HepG2 (cell line): ENCODE data around the gene TCEANC2. TPM values are rescaled to one million over a fixed set of nuclear protein-coding genes. Genes with fewer than 3 reads are reported as not detected.

ENCODE experiments used
- ATAC-seq: fragments of 200-7000 bp; cut with Tn5 transposase; 3 replicates; pipeline ENCODE4 v1.9.1; 2020; ENCODE audit warnings: mild to moderate bottlenecking, moderate library complexity
- BruUV-seq: library from RNA; stranded (reverse); fragments of 400-500 nt; replicated peaks from 2 replicates; lab custom pipeline; 2021; lab: Mats Ljungman, UMichigan
- CTCF ChIA-PET: fragments of 300-600 bp; formaldehyde crosslinking; extraction: SDS; loops from one replicate; lab custom pipeline; 2021; ENCODE audit warnings: low total read pairs, inconsistent platforms, low intra/inter-chr PET ratio; lab: Yijun Ruan, JAX
- POLR2A ChIA-PET: fragments of 350-600 bp; sonication (Branson Sonifier 250); formaldehyde crosslinking; loops from one replicate; lab custom pipeline; 2020; ENCODE audit warnings: antibody characterized with exemption, inconsistent platforms; lab: Yijun Ruan, JAX
- DNase-seq: peaks from one replicate; pipeline ENCODE4 v3.0.0-alpha.2; 2015; ENCODE audit warnings: low spot score
- FAIRE-seq: peaks from 3 replicates; lab custom pipeline; 2011; peaks lifted over from hg19 to GRCh38; lab: Jason Lieb, UNC
- H2AFZ ChIP-seq: one replicate; pipeline ENCODE4 v1.6.1; 2011; ENCODE audit warnings: low read length, inconsistent platforms
- H3K27ac ChIP-seq: fragments of 300-600 bp; 3 replicates; pipeline ENCODE4 v1.8.0; 2011; ENCODE audit warnings: mixed run types, mild to moderate bottlenecking, mixed read lengths, low read length, inconsistent platforms; ENCODE audit not compliant: insufficient read depth; ENCODE audit errors: extremely low read length
- H3K27me3 ChIP-seq, 2 experiments: fragments of 200-600 bp in 1 of 2; 2 replicates in 1 of 2; 3 replicates in 1 of 2; pipeline versions ENCODE4 v1.6.0 to v1.8.0; 2011; ENCODE audit warnings: low read length in 2 of 2, mild to moderate bottlenecking in 2 of 2, moderate library complexity in 2 of 2, inconsistent platforms in 1 of 2; ENCODE audit not compliant: insufficient read depth in 2 of 2, control insufficient read depth in 1 of 2
- H3K36me3 ChIP-seq, 2 experiments: fragments of 200-600 bp in 1 of 2; replicated peaks in 1 of 2; 2 replicates in 1 of 2; 3 replicates in 1 of 2; pipeline versions ENCODE4 v1.5.1 to v1.8.0; 2011; ENCODE audit warnings: low read length in 2 of 2, inconsistent platforms in 1 of 2; ENCODE audit not compliant: insufficient read depth in 2 of 2, control insufficient read depth in 1 of 2
- H3K4me1 ChIP-seq: 2 replicates; pipeline ENCODE4 v1.5.1; 2012; ENCODE audit warnings: low read length, inconsistent platforms; ENCODE audit not compliant: insufficient read depth
- H3K4me2 ChIP-seq: 2 replicates; pipeline ENCODE4 v1.6.0; 2011; ENCODE audit warnings: low read depth, low read length, inconsistent platforms
- H3K4me3 ChIP-seq, 3 experiments: fragments of 200-600 bp in 1 of 3; sonication (generic), shearing (Covaris generic) in 1 of 3; replicated peaks in 1 of 3; 2 replicates each; pipeline ENCODE4 v1.5.1; 2011 to 2016; ENCODE audit warnings: low read length in 3 of 3, inconsistent platforms in 2 of 3, low read depth in 2 of 3, mild to moderate bottlenecking in 2 of 3, control low read depth in 1 of 3, mixed read lengths in 1 of 3; ENCODE audit not compliant: insufficient read depth in 1 of 3
- H3K79me2 ChIP-seq: one replicate; pipeline ENCODE4 v1.6.1; 2011; ENCODE audit warnings: low read length, inconsistent platforms; ENCODE audit not compliant: insufficient read depth
- H3K9ac ChIP-seq: 2 replicates; pipeline ENCODE4 v1.6.0; 2011; ENCODE audit warnings: mild to moderate bottlenecking, low read depth, low read length, inconsistent platforms; ENCODE audit not compliant: insufficient read depth
- H3K9me3 ChIP-seq: 2 replicates; pipeline ENCODE4 v1.5.1; 2012; ENCODE audit warnings: mild to moderate bottlenecking, low read length
- H4K20me1 ChIP-seq: 2 replicates; pipeline ENCODE4 v1.6.0; 2011; ENCODE audit warnings: inconsistent platforms, mild to moderate bottlenecking, low read length, moderate library complexity; ENCODE audit not compliant: insufficient read depth
- EEA1 ChIP-seq: sonication (generic); formaldehyde crosslinking; IDR thresholded peaks from 2 replicates; pipeline ENCODE4 v1.5.1; 2020; ENCODE audit warnings: mild to moderate bottlenecking, missing genetic modification reagents, borderline replicate concordance
- MEF2D ChIP-seq: sonication (generic); formaldehyde crosslinking; IDR thresholded peaks from 2 replicates; pipeline ENCODE4 v1.5.1; 2020; ENCODE audit warnings: mild to moderate bottlenecking, missing genetic modification reagents
- POLR2AphosphoS5 ChIP-seq: IDR thresholded peaks from 2 replicates; pipeline ENCODE4 v1.6.1; 2012; ENCODE audit warnings: low read depth, low read length
- ZFP82 ChIP-seq: sonication (generic); formaldehyde crosslinking; IDR thresholded peaks from 2 replicates; pipeline ENCODE4 v1.5.1; 2020; ENCODE audit warnings: mild to moderate bottlenecking, missing genetic modification reagents, borderline replicate concordance
- ZNF501 ChIP-seq: sonication (generic); formaldehyde crosslinking; IDR thresholded peaks from 2 replicates; pipeline ENCODE4 v1.5.1; 2020; ENCODE audit warnings: mild to moderate bottlenecking, moderate library complexity, missing genetic modification reagents
- ZNF563 ChIP-seq: sonication (generic); formaldehyde crosslinking; IDR thresholded peaks from 2 replicates; pipeline ENCODE4 v1.8.0; 2022; ENCODE audit warnings: mild to moderate bottlenecking, moderate library complexity, missing genetic modification reagents
- ZNF672 ChIP-seq: sonication (generic); formaldehyde crosslinking; IDR thresholded peaks from 2 replicates; pipeline ENCODE4 v1.8.1; 2022; ENCODE audit warnings: missing genetic modification reagents
- ZNF737 ChIP-seq: sonication (generic); formaldehyde crosslinking; IDR thresholded peaks from 2 replicates; pipeline ENCODE4 v1.5.0; 2020; ENCODE audit warnings: missing genetic modification reagents, mild to moderate bottlenecking, borderline replicate concordance
- WGBS: methylation state at CpG from one replicate; pipeline ENCODE4 v1.1.6; 2017; ENCODE audit warnings: low lambda C conversion rate; 5-methylcytosine and 5-hydroxymethylcytosine counted together
- in situ Hi-C: cut with HindIII; loops from 2 replicates; pipeline ENCODE4 v1.10.0; 2017; ENCODE audit warnings: low pct_unique_long_range_greater_than_20kb; ENCODE audit not compliant: extremely low pct_ligation_motif_present
- intact Hi-C: fragments of 100-400 bp; cut with micrococcal nuclease; formaldehyde crosslinking; loops from one replicate; pipeline ENCODE4 v1.10.0; 2022; ENCODE audit not compliant: unreplicated experiment
- polyA plus RNA-seq, 8 experiments: library from polyadenylated mRNA; depleted of rRNA in 3 of 8; stranded (reverse) in 7 of 8; unstranded in 1 of 8; fragments of >200 nt; fragmentation: Illumina TruSeq in 4 of 8; extraction: Trizol in 4 of 8; gene quantifications; 2 replicates each; pipeline versions ENCODE4 v1.2.1 to v1.2.3, GENCODE V29; 2011 to 2016; ENCODE audit warnings: low read depth in 4 of 8, missing spikeins in 1 of 8, mixed read lengths in 1 of 8; ENCODE audit not compliant: insufficient read depth in 1 of 8
- total RNA-seq, 5 experiments: library from RNA; depleted of rRNA; stranded (reverse); fragments of >200 nt; fragmentation: Illumina TruSeq; extraction: Trizol; gene quantifications; 2 replicates each; pipeline ENCODE4 v1.2.3, GENCODE V29; 2016; ENCODE audit warnings: low read depth in 1 of 5
- TF ChIP-seq, protein P1 (sequence below): sonication (generic); formaldehyde crosslinking; IDR thresholded peaks from 2 replicates; pipeline ENCODE4 v1.5.0; 2020; ENCODE audit warnings: mild to moderate bottlenecking, missing genetic modification reagents
- TF ChIP-seq, protein P2 (sequence below): sonication (generic); formaldehyde crosslinking; IDR thresholded peaks from 2 replicates; pipeline ENCODE4 v1.8.0; 2022; ENCODE audit warnings: mild to moderate bottlenecking, missing genetic modification reagents

TCEANC2 gene
- total and polyA plus RNA-seq, 2 of the 13 experiments (the other 11 are each of a cell fraction or from before 2014, with no cell fraction given) = 3.8 to 5.0 TPM

DNA sequence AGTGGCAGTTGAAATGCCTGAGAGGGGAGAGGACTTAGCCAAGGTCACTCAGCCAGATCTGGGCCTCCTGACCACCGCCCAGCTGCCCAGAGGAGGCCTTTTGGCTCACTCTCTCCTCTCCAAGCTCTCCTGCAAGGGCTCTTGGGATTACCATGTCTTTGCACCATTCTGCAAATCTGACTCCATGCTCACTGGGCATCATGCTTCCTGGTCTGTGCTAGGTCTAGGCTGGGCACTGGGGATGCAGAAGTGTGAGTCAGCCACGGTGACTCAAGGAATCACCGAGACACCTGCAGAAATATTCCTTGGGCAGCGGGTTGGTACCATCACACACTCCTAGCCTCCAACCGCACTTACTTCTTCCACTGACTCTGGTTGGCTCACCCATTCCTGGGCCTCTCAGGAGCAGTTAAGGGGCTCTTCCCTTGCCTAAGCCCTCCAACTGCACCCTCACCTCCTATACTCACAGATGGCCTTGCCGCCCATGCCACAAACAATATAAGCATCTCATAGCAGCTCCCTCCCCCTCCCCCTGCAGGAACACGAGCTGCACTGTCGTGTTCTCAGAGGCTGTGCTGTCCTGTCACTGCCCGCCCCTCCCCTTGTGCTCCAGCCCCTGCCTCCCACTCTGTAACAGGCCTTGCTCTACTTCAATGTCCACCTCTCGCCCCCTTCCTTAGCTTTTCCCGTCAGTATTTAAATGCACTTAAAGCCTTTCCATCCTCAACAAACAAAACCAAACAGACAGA lies 64.6 kb downstream of the TCEANC2 start:
- FAIRE-seq (no peak), DNase-seq (no peak), ATAC-seq (no peak)
- no peak overlapping the region for H3K4me3 ChIP-seq
- H4K20me1 ChIP-seq = no peaks in the 10 kb centered on the region
- H3K4me1 ChIP-seq = peaks cover 40% of the 10 kb centered on the region
- TF ChIP-seq ZNF672 (no peak), ZNF501 (CRISPR knock-in tag) (no peak)
- BruUV-seq = no TSS peak
- H3K27me3 ChIP-seq = peaks cover 3 to 18% of the 10 kb centered on the region in 2 experiments; a peak in 3 of 5 replicates
- no peak overlapping the region for H2AFZ ChIP-seq
- in situ Hi-C loops = no loop called here
- ChIA-PET POLR2A (no interaction called here), CTCF (no interaction called here)
- WGBS = 53% methylated on average over 10 of the region's 11 CpGs
- H3K4me2 ChIP-seq = no peak overlapping the region; the same call in 1 of the 2 replicates
- no peaks in the 10 kb centered on the region for H3K36me3 ChIP-seq
- no peaks in the 10 kb centered on the region for H3K79me2 ChIP-seq
- no peak overlapping the region for H3K27ac ChIP-seq
- H3K9me3 ChIP-seq = no peaks in the 10 kb centered on the region
- no peak overlapping the region for H3K9ac ChIP-seq
- intact Hi-C loops = no loop called here

DNA sequence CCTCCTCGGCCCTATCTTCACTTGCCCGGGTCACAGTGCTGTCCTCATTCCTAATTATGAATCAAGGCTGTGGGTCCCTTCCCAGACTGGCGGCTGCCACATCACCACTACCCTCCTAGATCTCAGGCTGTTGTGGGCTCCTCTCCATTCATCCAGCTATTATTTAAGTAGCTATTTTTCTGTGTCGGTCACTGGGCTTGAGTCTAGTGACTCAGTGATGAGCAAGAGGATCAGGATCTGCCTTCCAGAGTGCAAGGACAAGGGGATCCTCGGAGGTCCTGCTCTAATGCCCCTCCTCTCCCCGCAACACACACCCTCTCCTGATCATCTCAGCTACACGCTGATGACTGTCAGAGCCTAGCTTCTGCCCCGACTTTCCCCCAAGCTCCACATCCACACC lies 65.3 kb downstream of the TCEANC2 start:
- no peak for FAIRE-seq
- POLR2A ChIA-PET = no interaction called here

More for the DNA sequence above, 65.3 kb downstream of the TCEANC2 start:
- WGBS = 9% methylated on average over 8 of the region's 8 CpGs
- BruUV-seq = no TSS peak
- Histone ChIP-seq H3K27me3 (peaks cover 4 to 22% of the 10 kb centered on the region in 2 experiments; a peak in 3 of 5 replicates), H3K79me2 (no peaks in the 10 kb centered on the region), H3K9me3 (no peaks in the 10 kb centered on the region), H4K20me1 (no peaks in the 10 kb centered on the region), H3K9ac (no peak overlapping the region), H3K36me3 (no peaks in the 10 kb centered on the region), H3K4me3 (no peak overlapping the region), H3K4me1 (peaks cover 42% of the 10 kb centered on the region), H3K4me2 (no peak overlapping the region), H2AFZ (no peak overlapping the region), H3K27ac (no peak overlapping the region)
- intact Hi-C loops (no loop called here), in situ Hi-C loops (no loop called here)
- DNase-seq (no peak), ATAC-seq (no peak)
- CTCF ChIA-PET = no interaction called here
- TF ChIP-seq ZNF737 (CRISPR knock-in tag) = no peak
- no peak for TF ChIP-seq ZFP82
- TF ChIP-seq POLR2AphosphoS5 = no peak
- TF ChIP-seq, protein P1, sequence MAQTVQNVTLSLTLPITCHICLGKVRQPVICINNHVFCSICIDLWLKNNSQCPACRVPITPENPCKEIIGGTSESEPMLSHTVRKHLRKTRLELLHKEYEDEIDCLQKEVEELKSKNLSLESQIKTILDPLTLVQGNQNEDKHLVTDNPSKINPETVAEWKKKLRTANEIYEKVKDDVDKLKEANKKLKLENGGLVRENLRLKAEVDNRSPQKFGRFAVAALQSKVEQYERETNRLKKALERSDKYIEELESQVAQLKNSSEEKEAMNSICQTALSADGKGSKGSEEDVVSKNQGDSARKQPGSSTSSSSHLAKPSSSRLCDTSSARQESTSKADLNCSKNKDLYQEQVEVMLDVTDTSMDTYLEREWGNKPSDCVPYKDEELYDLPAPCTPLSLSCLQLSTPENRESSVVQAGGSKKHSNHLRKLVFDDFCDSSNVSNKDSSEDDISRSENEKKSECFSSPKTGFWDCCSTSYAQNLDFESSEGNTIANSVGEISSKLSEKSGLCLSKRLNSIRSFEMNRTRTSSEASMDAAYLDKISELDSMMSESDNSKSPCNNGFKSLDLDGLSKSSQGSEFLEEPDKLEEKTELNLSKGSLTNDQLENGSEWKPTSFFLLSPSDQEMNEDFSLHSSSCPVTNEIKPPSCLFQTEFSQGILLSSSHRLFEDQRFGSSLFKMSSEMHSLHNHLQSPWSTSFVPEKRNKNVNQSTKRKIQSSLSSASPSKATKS = no peak
- no peak for TF ChIP-seq MEF2D (CRISPR knock-in tag)
- TF ChIP-seq, protein P2, sequence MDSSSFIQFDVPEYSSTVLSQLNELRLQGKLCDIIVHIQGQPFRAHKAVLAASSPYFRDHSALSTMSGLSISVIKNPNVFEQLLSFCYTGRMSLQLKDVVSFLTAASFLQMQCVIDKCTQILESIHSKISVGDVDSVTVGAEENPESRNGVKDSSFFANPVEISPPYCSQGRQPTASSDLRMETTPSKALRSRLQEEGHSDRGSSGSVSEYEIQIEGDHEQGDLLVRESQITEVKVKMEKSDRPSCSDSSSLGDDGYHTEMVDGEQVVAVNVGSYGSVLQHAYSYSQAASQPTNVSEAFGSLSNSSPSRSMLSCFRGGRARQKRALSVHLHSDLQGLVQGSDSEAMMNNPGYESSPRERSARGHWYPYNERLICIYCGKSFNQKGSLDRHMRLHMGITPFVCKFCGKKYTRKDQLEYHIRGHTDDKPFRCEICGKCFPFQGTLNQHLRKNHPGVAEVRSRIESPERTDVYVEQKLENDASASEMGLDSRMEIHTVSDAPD (CRISPR knock-in tag) = no peak
- no peak for TF ChIP-seq EEA1 (CRISPR knock-in tag)
- no peak for TF ChIP-seq ZNF563 (CRISPR knock-in tag)
